Activated gamma-delta T cell treated with anti-CD3 and anti-CD28 coated beads, Interleukin-2, amount 50 U/mL, for 16 hours (primary cell): Measurements from ENCODE around the gene CACNG3.
"Not testable (repeated sequence)": the region's sequence is repeated elsewhere in the genome, so short reads cannot be mapped to it uniquely, and the experiment has no call there.

Experiments used
- DNase-seq: peaks from one replicate; pipeline ENCODE4 v3.0.0-alpha.2; 2020; ENCODE audit warnings: low read depth

CACNG3 gene

DNA sequence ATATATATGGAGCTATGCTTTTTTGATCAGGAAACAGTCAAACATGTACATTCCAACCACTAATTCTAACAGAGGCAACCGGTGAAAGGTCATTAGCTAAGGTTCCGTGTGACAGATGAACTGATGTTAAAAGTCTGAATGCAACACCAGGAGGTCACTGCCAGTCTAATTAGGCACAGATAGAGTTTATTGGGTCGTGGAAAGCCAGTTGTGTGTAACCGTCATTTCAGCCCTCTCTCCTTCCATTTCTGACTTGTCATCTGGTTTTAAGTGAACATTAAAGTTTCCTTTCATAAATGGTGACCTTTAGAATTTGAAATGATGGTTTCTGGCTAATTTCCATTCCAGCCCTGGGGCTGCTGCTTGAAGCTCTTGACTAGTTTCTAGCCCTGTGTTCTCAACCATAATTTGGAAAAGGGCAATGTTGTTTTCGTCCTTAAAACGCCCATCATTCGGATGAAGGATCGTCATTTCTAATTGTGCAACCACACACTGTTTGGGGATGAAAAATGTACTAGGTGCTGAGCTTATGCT lies 23.9 kb downstream of the CACNG3 start:
- no peak for DNase-seq

GRCh38 chr16:24281466-24281865 lies 25.3 kb downstream of the CACNG3 start:
- no peak for DNase-seq

- DNase-seq, result no peak
Measured at GRCh38 chr16:24282141-24282540, 26.0 kb downstream of the CACNG3 start.

- no peak for DNase-seq
Measured at GRCh38 chr16:24286741-24287405, 30.7 kb downstream of the CACNG3 start.

- no peak for DNase-seq
Measured at GRCh38 chr16:24288516-24288915, 32.4 kb downstream of the CACNG3 start.

GRCh38 chr16:24289166-24289700 lies 33.1 kb downstream of the CACNG3 start:
- DNase-seq, result no peak

DNA sequence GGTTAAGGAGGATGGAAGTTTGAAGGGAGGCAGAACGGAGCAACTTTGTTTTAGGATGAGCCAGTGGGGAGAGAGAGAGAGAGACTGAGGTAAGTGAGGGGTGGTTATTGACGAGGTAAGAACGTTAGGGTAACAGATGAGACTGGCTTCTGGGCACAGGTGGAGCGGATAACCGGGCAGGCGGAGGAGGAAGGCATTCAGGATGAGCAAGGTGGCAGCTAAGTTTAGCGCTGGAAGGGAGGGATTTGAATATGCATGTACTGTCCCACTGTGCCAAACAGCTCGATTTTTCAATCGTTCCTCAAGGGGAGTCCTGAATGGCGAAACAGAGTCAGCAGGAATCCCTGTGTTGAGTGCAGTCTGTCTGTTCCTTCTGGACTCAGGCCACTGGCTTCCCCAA lies 35.8 kb downstream of the CACNG3 start:
- DNase-seq, result no peak

DNA sequence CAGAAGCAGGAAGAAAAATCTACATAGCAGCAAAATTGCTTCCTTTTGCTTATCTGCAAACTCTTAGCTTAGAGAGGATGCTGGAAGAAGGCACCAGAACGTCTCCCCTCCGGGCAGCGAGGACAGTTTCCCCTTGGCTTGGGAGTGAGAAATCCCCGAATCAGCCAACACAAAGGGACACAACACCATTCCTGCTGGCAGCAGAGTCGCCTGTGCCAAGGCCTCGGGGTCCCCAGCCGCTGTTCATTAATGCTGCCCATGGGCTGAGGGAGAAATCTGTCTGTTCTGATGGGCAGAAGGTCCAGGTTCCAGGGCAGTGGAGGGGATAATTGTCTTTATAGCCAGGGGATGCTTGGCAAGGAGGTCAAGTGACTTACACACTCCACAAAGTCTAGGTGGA lies 38.0 kb downstream of the CACNG3 start:
- DNase-seq, result no peak

GRCh38 chr16:24297375-24297774 lies 41.2 kb downstream of the CACNG3 start:
- no peak for DNase-seq

DNA sequence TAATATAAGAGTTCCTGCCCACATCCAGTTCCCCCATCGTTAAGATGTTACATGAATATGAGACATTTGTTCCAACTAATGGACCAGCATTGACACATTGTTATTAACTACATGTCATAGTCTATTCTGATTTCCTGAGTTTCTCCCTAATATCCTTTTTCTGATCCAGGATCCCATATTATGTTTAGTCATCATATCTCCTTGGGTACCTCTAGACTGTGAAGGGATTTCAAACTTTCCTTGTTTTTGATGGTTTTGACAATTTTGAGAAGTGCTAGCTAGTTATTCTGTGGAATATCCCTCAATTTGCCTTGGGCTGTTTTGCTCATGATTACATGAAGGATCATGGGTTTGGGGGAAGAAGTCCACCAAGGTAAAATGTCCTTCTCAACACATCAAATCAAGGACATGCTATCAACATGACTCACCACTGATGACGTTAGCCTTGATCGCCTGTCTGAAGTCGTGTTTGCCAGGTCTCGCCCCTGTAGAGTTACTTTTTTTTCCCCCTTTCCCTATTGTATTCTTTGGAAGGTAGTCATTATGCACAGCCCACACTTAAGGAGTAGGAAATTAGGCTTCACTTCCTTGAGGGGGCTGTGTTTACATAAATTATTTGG lies 42.5 kb downstream of the CACNG3 start:
- no peak for DNase-seq

- DNase-seq, result not testable (repeated sequence)
Measured at GRCh38 chr16:24300750-24301149, 44.6 kb downstream of the CACNG3 start.

GRCh38 chr16:24302636-24303035 lies 46.5 kb downstream of the CACNG3 start:
- DNase-seq, result no peak

- no peak for DNase-seq
Measured at GRCh38 chr16:24308200-24308599, 52.1 kb downstream of the CACNG3 start.

GRCh38 chr16:24309258-24310142 lies 53.4 kb downstream of the CACNG3 start:
- no peak for DNase-seq

DNA sequence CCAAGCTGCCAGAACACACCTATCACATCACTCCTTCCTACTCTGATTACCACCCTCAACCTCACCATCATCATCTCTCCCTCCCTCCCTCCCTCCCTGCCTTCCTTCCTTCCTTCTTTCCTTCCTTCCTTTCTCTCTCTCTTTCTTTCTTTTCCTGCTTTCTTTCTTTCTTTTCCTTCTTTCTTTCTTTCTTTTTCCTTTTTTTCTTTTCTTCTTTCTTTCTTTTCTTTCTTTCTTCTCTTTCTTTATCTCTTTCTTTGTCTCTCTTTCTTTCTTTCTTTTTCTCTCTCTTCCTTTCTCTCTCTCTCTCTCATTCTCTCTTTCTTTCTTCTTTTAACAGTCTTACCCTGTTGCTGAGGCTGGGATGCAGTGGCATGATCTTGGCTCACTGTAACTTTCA lies 59.2 kb downstream of the CACNG3 start:
- no peak for DNase-seq

DNA sequence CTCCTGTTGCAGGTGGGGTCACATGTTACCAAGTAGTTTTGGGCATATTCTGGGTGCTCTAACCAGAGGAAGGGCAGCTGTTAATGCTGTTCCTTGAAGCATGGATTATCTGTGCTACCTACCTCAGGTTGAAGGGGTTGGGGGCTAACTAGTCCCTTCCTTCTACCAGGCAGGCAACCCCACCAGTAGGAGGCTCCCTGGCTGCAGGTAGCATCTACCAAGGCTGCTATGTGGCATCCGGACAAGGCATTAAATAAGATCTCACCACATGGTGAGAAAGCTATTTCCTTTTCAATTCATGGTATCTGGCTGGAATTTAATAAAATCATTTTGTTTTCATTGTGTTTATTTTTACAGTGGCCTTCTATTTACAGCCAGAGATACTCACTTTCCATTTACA lies 62.5 kb downstream of the CACNG3 start:
- no peak for DNase-seq

DNA sequence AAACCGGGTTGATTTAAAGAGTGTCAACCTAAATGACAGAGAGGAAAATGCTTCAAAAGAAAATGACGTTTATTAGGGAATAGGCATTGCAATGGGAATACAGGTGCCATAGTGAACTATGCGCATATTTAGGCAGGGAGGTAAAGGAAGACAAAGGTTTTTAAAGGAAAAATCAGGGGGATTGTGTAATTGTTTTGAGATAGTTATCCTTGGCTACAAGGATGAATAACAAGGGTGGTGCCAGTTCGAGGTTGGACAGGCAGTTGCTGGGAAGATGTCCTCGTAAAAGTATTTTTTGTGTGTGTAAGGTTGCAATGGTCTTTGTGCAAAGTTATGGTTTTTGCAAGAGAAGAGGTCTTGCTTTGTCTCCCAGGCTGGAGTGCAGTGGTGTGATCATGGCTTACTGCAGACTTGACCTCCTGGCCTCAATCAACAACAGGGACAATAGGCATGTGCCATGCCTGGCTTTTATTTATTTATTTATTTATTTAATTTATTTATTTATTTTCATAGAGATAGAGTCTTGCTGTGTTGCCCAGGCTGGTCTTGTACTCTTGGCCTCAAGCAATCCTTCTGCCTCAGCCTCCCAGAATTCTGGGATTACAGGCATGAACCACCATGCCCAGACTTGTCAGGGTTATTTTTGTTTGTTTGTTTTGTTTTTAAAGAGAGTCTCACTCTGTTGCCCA lies 63.1 kb downstream of the CACNG3 start:
- DNase-seq, result no peak

DNA sequence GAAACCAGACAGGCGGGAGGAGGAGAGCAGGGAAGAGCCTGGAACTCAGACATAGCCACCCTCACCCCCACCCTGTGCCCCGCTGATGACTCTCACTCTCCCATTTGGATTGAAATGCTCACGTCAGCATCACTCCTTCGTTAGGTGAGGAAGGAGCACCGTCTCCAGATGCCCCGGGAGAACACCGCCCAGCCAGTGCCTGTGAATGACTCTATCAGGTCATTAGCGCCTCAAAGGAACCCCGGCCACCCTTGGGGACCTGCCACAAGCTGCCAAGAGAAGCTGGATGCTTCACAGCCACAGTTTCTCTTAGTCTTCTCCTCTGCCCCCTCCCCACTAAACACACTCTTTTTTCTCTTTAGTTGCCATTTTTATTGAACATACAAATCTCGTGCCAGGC lies 66.0 kb downstream of the CACNG3 start:
- DNase-seq, result no peak

DNA sequence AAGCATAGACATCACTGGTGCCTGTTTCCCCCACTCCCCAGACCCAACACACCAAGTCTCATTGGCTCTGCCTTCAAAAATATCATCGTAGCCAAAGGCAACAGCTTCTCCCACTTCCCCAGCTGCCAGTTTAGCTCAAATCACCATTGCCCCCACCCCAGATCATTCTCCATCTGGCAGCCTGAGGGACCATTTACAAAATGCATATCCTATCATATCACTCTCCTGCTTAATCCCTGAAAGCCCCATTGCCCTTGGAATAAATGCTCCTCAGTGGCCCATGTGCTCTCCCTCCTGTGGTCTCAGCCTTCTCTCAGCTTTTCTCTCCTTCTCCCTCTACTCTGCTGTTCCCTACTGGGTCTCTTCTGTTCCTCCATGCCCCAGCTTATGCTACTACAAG lies 68.3 kb downstream of the CACNG3 start:
- DNase-seq, result no peak

- no peak for DNase-seq
Measured at GRCh38 chr16:24328835-24329452, 72.8 kb downstream of the CACNG3 start.

- no peak for DNase-seq
Measured at GRCh38 chr16:24332178-24332577, 76.0 kb downstream of the CACNG3 start.
